T47D (cell line): ENCODE results near the gene SERPINC1.
"Not testable (repeated sequence)": the region's sequence is repeated elsewhere in the genome, so short reads cannot be mapped to it uniquely, and the experiment has no call there.

Experiments
- DNase-seq, 2 experiments: peaks; one replicate each; pipeline versions ENCODE4 v3.0.0 to v3.0.0-alpha.2; 2011 to 2012; ENCODE audit warnings: low read depth in 1 of 2, low spot score in 1 of 2
- JUND ChIP-seq: IDR thresholded peaks from 2 replicates; pipeline ENCODE4 v1.6.1; 2012; ENCODE audit warnings: low read depth
- in situ Hi-C: cut with HindIII; loops from 2 replicates; pipeline ENCODE4 v1.10.0; 2016; ENCODE audit warnings: low sequenced_read_pairs, low pct_unique_long_range_greater_than_20kb

SERPINC1 gene

DNA sequence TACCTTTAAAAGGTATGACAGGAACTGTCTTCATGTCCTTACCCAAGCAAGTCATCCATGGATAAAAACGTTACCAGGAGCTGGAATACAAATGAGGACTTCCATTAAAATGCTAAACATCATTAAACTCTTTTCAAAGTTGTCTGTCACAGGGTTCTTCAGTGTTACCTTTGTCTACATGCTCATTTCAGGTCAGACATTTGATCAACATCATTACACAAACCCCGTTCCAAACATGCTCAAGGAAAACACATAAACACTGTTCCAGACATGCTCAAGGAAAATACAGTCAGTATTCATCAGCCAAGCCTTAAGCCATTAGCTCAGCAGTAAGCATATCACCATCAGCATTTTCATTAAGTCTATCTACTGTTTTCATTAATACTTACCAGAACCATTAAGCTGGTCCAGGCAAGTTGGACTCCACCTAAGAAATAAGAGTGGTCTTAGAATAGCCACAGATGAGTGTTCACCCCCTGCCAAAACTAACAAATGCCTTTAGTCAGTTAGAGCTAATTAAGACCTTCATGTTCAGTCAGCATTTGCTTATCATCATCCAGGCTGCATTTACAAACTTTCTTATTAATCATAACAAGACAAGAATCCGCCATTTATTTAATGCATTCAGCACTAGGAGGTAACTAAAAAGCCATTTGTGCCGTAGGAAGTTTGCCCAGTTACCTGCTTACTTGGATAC lies 51.5 kb downstream of the SERPINC1 start:
- no peak for TF ChIP-seq JUND
- no peak for DNase-seq
- in situ Hi-C loops: no loop called here

DNA sequence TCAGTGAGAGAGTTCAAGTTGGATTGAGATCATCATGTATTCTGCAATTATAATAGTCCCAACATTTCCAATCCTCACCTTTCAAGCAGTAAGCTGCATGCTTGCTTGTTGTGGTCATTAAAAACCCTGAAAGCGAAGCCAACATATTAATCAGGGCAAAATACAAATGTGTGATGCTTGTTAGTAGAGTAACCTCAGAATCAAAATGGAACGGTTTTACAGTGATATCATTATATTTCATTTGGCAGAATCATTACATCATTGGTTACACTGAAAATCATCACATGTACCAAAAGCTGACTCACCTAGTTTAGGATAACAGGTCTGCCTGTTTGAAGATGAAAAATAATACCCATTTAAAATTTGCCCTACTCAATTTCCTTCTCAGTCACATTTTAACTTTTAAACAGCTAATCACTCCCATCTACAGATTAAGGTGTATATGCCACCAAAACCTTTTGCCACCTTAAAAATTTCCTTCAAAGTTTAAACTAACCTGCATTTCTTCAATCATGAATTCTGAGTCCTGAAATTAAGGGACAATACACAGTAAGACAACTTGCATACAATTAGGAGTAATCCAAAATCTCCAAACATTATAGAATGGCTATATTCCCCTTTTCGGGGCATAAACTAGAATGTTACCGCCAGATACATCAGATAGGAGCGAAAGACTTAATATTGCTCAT lies 52.8 kb downstream of the SERPINC1 start:
- DNase-seq: no peak
- no peak for TF ChIP-seq JUND
- in situ Hi-C loops: no loop called here

DNA sequence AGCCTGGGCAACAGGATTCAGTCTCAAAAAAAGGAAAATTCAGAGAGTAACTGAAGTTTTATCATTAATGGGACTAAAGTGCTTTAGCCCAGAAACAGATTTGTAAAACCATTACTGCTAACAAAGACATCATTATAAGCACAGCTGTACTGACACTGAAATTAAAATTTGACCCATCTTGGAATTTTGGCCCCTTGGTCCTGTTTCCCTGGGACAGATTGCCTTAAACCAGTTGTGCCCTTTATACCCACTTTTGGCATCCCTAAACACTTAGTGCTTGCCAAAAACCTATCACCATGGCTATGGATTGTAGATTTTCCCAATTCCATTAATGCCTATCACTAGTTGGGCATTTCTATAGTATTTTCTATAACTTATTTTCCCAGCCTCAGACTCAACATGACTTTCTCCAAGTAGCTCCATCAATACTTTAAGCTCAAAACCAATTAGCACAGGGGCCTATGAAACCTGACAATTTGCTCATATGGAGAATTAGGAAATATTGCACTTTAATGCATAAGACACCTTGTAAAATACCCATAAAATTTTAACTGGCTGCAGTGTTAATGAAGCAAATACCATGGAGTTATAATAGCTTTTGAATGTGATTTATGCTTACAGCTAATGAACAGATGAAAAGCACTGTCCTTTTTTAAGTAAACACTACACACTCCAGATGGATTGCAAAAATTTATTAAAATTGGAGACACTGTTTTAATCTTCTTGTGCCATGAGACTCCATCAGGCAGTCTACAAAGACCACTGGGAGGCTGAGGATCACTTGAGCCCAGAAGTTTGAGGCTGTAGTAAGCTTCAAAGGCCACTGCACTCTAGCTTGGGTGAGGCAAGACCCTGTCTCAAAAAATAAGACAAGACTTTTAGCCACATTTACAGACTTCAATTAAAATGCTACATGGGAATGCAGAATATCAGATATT lies 53.6 kb downstream of the SERPINC1 start:
- TF ChIP-seq JUND: no peak; the same call in 1 of the 2 replicates
- in situ Hi-C loops: no loop called here
- DNase-seq: no peak

DNA sequence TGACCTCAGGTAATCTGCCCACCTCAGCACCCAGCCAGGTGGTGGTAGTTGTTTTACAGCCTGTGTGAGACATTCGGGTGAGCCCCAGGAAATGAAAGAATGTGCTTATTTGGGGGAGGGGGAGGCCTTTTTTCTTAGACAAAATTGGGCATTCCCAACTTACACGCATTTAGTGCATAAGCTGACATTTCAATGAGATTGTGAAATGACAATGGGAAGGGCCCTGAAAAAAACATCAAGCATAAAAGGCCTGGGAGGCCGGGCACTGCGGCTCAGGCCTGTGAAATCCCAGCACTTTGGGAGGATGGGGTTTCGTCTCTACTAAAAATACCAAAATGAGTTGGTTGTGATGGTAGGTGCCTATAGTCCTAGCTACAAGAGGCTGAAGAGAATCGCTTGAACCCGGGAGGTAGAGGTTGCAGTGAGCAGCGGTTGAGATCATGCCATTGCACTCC lies 54.3 kb downstream of the SERPINC1 start:
- in situ Hi-C loops: no loop called here
- peak; percentile 34; the same call in 1 of the 2 replicates for TF ChIP-seq JUND
- DNase-seq: peak in 1 of 2 experiments; percentile 41

DNA sequence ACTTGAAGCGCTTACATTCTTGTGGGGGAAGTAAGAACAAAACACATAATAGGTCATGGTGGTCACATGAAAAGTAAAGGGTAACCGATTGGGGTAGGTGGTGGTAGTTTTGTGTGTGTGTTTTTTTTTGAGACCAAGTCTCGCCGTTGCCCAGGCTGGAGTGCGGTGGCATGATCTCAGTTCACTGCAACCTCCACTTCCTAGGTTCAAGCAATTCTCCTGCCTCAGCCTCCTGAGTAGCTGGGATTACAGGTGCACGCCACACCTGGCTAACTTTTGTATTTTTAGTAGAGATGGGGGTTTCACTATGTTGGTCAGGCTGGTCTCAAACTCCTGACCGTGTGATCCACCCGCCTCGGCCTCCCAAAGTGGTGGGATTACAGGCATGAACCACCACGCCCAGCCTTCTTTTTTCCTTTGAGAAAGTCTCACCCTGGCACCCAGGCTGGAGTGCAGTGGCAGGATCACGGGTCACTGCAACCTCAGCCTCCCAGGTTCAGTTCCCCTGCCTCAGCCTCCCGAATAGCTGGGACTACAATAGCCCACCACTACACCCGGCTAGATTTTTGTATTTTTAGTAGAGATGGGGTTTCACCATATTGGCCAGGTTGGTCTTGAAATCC lies 54.9 kb downstream of the SERPINC1 start:
- in situ Hi-C loops: not testable (repeated sequence)
- DNase-seq: peak in 1 of 2 experiments; percentile 42

DNA sequence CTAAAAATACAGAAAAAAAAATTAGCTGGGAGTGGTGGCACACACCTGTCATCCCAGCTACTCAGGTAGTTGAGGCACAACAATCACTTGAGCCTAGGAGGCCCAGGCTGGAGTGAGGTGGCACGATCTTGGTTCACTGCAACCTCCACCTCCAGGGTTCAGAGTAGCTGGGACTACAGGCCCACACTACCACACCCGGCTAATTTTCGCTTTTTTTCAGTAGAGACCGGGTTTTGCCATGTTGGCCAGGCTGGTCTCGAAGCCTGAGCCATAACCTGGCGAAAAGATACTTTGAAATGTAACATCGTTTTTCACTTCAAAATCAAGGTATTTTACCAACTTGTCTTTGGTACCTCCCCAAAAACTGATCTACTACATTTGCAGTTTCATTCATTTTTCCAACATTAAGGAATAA lies 55.4 kb downstream of the SERPINC1 start:
- no peak for TF ChIP-seq JUND
- DNase-seq: peak in 1 of 2 experiments; percentile 42
- in situ Hi-C loops: no loop called here

DNA sequence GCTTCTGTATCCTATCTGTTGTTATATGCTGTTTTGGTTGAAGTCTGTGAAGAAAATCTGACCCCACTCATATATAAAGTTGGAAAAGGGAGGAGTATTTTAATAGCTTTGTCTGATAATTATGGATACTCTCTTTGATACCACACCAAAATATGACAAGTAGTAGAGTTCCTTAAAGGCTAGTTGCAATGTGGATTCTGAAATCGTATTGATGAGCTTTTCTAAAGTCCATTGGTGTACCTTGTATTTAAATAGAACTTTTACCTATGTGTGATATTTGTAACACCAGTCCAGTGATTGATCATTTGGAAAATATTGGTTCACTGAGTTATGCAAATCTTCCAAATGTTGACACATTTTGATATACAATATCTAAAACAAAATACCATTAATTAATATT lies 57.1 kb downstream of the SERPINC1 start:
- in situ Hi-C loops: no loop called here
- TF ChIP-seq JUND: no peak
- DNase-seq: no peak

DNA sequence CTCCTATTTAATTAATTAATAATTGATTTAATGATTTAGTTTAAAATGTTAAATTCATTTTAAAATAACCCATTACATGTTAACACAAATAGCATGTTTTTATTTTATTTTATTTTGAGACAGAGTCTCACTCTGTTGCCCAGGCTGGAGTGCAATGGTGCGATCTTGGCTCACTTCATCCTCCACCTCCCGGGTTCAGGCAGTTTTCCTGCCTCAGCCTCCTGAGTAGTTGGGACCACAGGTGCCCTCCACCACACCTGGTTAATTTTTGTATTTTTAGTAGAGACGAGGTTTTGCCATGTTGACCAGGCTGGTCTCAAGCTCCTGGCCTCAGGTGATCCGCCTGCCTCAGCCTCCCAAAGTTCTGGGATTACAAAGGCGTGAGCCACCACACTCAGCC lies 57.6 kb downstream of the SERPINC1 start:
- DNase-seq, in situ Hi-C loops: not testable (repeated sequence)

DNA sequence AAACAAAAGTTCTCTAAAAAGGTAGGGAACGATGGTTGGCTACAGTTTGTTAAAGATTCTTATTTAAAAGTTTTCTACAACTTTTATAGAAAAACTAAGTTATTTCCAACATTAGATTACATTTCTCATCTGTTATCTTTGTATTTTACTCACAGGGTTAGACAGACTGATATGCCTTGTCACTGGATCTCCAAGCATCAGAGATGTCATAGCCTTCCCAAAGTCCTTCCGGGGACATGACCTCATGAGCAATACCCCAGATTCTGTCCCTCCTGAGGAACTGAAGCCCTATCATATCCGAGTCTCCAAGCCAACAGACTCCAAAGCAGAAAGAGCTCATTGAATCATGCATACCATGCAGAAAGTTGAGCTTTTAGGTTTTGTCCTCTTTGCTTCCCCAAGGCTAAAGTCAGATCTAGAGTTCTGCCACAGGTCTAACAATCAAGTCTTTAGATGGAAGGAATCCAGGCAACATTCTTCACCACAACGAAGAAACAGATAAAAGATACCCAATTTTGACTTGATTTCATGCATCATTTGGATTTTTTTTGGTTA lies 59.7 kb downstream of the SERPINC1 start:
- no peak for DNase-seq
- in situ Hi-C loops: no loop called here
- no peak for TF ChIP-seq JUND

DNA sequence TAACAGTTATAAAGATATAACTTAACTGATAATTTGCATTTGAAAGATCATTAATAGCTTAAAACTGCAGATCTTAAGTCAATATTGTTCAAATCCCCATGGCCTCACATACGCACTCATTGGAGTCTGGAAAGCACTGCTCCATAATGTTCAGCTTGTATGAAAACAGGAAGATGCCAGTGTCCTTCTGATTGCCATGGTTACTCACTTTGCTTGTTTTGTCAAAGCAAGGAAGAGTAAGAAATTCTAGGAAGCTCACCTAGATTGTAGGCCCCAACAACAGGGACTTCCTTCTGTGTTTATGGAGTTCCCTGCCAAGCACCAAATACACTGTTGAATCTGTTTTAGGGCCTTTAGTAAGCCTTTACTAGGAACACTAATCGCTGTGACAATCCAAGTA lies 60.2 kb downstream of the SERPINC1 start:
- DNase-seq: no peak
- no peak for TF ChIP-seq JUND
- in situ Hi-C loops: no loop called here

DNA sequence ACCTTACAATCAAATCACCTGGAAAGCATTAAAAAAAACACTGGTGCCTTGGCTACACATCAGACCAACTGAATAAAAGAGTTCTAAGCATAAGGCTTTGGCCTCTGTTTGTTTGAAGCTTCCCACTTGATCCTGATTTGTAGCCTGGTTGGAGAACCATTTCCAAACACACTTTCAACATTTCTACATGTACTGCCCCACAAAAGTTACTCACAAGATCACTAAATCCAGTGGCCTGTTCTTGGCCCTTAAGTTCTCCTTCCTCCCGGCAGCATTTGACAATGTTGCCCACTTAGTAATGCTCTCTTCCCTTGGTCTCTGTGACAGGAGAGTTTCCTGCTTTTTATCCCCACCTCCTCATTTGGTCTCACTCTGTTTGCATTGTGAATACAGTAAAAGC lies 61.1 kb downstream of the SERPINC1 start:
- no peak for TF ChIP-seq JUND
- in situ Hi-C loops: no loop called here
- DNase-seq: no peak
